K562 (cell line): ENCODE results near the gene PLCB4. TPM values are rescaled to one million over a fixed set of nuclear protein-coding genes. Genes with fewer than 3 reads are reported as not detected.

Experiments used
- ATAC-seq: fragments of 200-7000 bp; cut with Tn5 transposase; 3 replicates; pipeline ENCODE4 v1.9.1; 2020; ENCODE audit warnings: moderate library complexity
- BruUV-seq: library from RNA; stranded (reverse); fragments of 400-500 nt; replicated peaks from 2 replicates; lab custom pipeline; 2021; lab: Mats Ljungman, UMichigan
- CTCF ChIA-PET: fragments of 300-600 bp; formaldehyde crosslinking; extraction: SDS; loops from one replicate; lab custom pipeline; 2021; ENCODE audit warnings: low intra/inter-chr PET ratio; lab: Yijun Ruan, JAX
- POLR2A ChIA-PET: fragments of 300-600, 350-650 bp; sonication (Branson Sonifier 250); formaldehyde crosslinking; extraction: SDS; loops from one replicate; lab custom pipeline; 2021; ENCODE audit warnings: antibody characterized with exemption, inconsistent platforms; lab: Yijun Ruan, JAX
- DNase-seq, 4 experiments: peaks; one replicate each; pipeline versions ENCODE4 v3.0.0 to v3.0.0-alpha.2; 2011 to 2018; ENCODE audit warnings: low spot score in 3 of 4, mixed read lengths in 3 of 4; ENCODE audit errors: extremely low read depth in 1 of 4
- FAIRE-seq: peaks from 2 replicates; lab custom pipeline; 2011; peaks lifted over from hg19 to GRCh38; lab: Jason Lieb, UNC
- H2AFZ ChIP-seq: 2 replicates; pipeline ENCODE4 v1.6.0; 2011; ENCODE audit warnings: low read depth, low read length, control low read depth, inconsistent platforms
- H3K27ac ChIP-seq: fragments of 200-600 bp; 3 replicates; pipeline ENCODE4 v1.8.0; 2011; ENCODE audit warnings: low read depth, mild to moderate bottlenecking, control low read depth, inconsistent platforms, low read length, moderate library complexity, mixed read lengths; ENCODE audit errors: extremely low read depth
- H3K27me3 ChIP-seq, 2 experiments: fragments of 300-600 bp in 1 of 2; 2 replicates in 1 of 2; 3 replicates in 1 of 2; pipeline versions ENCODE4 v1.6.0 to v1.8.0; 2011; ENCODE audit warnings: inconsistent platforms in 2 of 2, low read length in 2 of 2, mild to moderate bottlenecking in 1 of 2, mixed read lengths in 1 of 2, moderate library complexity in 1 of 2; ENCODE audit not compliant: control insufficient read depth in 2 of 2, insufficient read depth in 2 of 2
- H3K36me3 ChIP-seq: fragments of 300-600 bp; 3 replicates; pipeline ENCODE4 v1.8.0; 2011; ENCODE audit warnings: mild to moderate bottlenecking, low read length, inconsistent platforms; ENCODE audit not compliant: control insufficient read depth, insufficient read depth
- H3K4me1 ChIP-seq, 2 experiments: fragments of 200-600 bp in 1 of 2; replicated peaks in 1 of 2; 2 replicates in 1 of 2; 3 replicates in 1 of 2; pipeline versions ENCODE4 v1.5.1 to v1.8.0; 2011; ENCODE audit warnings: inconsistent platforms in 2 of 2, low read length in 2 of 2, mild to moderate bottlenecking in 1 of 2, mixed read lengths in 1 of 2, moderate library complexity in 1 of 2; ENCODE audit not compliant: control insufficient read depth in 2 of 2, insufficient read depth in 2 of 2
- H3K4me2 ChIP-seq: 2 replicates; pipeline ENCODE4 v1.6.1; 2011; ENCODE audit warnings: low read length, control low read depth, inconsistent platforms, mixed read lengths; ENCODE audit not compliant: insufficient read depth
- H3K4me3 ChIP-seq: fragments of 200-600 bp; sonication (generic), shearing (Covaris generic); 2 replicates; pipeline ENCODE4 v1.5.1; 2016; ENCODE audit warnings: control low read depth, inconsistent platforms
- H3K79me2 ChIP-seq: fragments of 200-600 bp; 3 replicates; pipeline ENCODE4 v1.8.0; 2011; ENCODE audit warnings: low read length, inconsistent platforms; ENCODE audit not compliant: control insufficient read depth, insufficient read depth
- H3K9ac ChIP-seq, 2 experiments: 2 replicates each; pipeline versions ENCODE4 v1.6.0 to v1.6.1; 2011; ENCODE audit warnings: low read depth in 2 of 2, low read length in 2 of 2, control low read depth in 1 of 2, inconsistent platforms in 1 of 2, mild to moderate bottlenecking in 1 of 2, mixed read lengths in 1 of 2; ENCODE audit not compliant: insufficient read depth in 1 of 2
- H3K9me1 ChIP-seq: one replicate; pipeline ENCODE4 v1.6.0; 2011; ENCODE audit warnings: inconsistent platforms, mild to moderate bottlenecking, low read length, moderate library complexity; ENCODE audit not compliant: control insufficient read depth, insufficient read depth
- H3K9me3 ChIP-seq: replicated peaks from 2 replicates; pipeline ENCODE4 v1.5.1; 2011; ENCODE audit warnings: low read depth, low read length, inconsistent platforms; ENCODE audit not compliant: control insufficient read depth, insufficient read depth
- H4K20me1 ChIP-seq: replicated peaks from 2 replicates; pipeline ENCODE4 v1.6.1; 2011; ENCODE audit warnings: low read length, inconsistent platforms, mixed read lengths; ENCODE audit not compliant: control insufficient read depth, insufficient read depth
- ARHGAP35 ChIP-seq: fragments of 450-650 bp; IDR thresholded peaks from 2 replicates; pipeline ENCODE4 v1.6.1; 2018; ENCODE audit not compliant: partially characterized antibody
- RBM25 ChIP-seq: fragments of 200-400 bp; formaldehyde crosslinking; IDR thresholded peaks from 2 replicates; pipeline ENCODE4 v1.6.1; 2018; ENCODE audit warnings: low read length, low read depth, moderate library complexity; ENCODE audit not compliant: severe bottlenecking
- ZFPM2 ChIP-seq: fragments of 250-450 bp; sonication (Bioruptor Pico); IDR thresholded peaks from 2 replicates; pipeline ENCODE4 v1.5.1; 2022; ENCODE audit warnings: mild to moderate bottlenecking
- ZNF77 ChIP-seq: fragments of 250-450 bp; sonication (Bioruptor Pico); IDR thresholded peaks from 2 replicates; pipeline ENCODE4 v1.5.0; 2020
- WGBS: fragments of 100-300 bp; shearing (Covaris generic); methylation state at CpG from one replicate; pipeline ENCODE4 v1.1.6; 2016; ENCODE audit warnings: low coverage, mixed read lengths; ENCODE audit not compliant: insufficient coverage; ENCODE audit errors: missing lambda C conversion rate; 5-methylcytosine and 5-hydroxymethylcytosine counted together
- in situ Hi-C: fragments of 300-500 bp; cut with MboI; formaldehyde crosslinking; loops from 4 replicates; pipeline ENCODE4 v1.15.0; 2018; ENCODE audit warnings: inconsistent platforms, mixed read lengths
- intact Hi-C: fragments of 100-400 bp; cut with micrococcal nuclease; formaldehyde crosslinking; loops from 2 replicates; pipeline ENCODE4 v1.14.2; 2022
- polyA plus RNA-seq, 8 experiments: library from polyadenylated mRNA; depleted of rRNA in 4 of 8; stranded (reverse) in 5 of 8; unstranded in 3 of 8; fragments of >200 nt; fragmentation: Nextera tagmentation in 2 of 8; fragmentation: Illumina TruSeq in 1 of 8; extraction: Ambion mirVana in 2 of 8; extraction: Trizol in 1 of 8; gene quantifications; 2 replicates each; pipeline versions ENCODE4 v1.2.1 to v1.2.3, GENCODE V29; 2011 to 2014; ENCODE audit warnings: inconsistent platforms in 1 of 8, missing spikeins in 1 of 8
- total RNA-seq, 7 experiments: library from RNA; depleted of rRNA in 6 of 7; stranded (reverse); fragments of >200 nt in 6 of 7; fragmentation: Illumina TruSeq in 2 of 7; extraction: Trizol in 2 of 7; gene quantifications; 2 replicates each; pipeline versions ENCODE4 v1.2.1 to v1.2.3, GENCODE V29; 2011 to 2021; ENCODE audit warnings: low replicate concordance in 1 of 7
- TF ChIP-seq, protein P1 (sequence below): fragments of 250-450 bp; sonication (Bioruptor Pico); IDR thresholded peaks from 2 replicates; pipeline ENCODE4 v1.4.0; 2020; ENCODE audit warnings: borderline replicate concordance
- TF ChIP-seq, protein P2 (sequence below): sonication (generic); formaldehyde crosslinking; IDR thresholded peaks from 2 replicates; pipeline ENCODE4 v1.5.0; 2020; ENCODE audit warnings: missing genetic modification reagents
- TF ChIP-seq, protein P3 (sequence below): fragments of 250-450 bp; sonication (Bioruptor Pico); IDR thresholded peaks from 2 replicates; pipeline ENCODE4 v1.4.0; 2020
- TF ChIP-seq, protein P4 (sequence below): fragments of 250-450 bp; sonication (Bioruptor Pico); IDR thresholded peaks from 2 replicates; pipeline ENCODE4 v1.8.0; 2021; ENCODE audit warnings: borderline replicate concordance, mild to moderate bottlenecking, moderate library complexity; ENCODE audit not compliant: poor library complexity, severe bottlenecking

The PLCB4 gene
- total and polyA plus RNA-seq, 9 of the 15 experiments (the other 6 are each of a cell fraction or from before 2014, with no cell fraction given) = 0.20 to 2.9 (median 0.52) TPM

DNA sequence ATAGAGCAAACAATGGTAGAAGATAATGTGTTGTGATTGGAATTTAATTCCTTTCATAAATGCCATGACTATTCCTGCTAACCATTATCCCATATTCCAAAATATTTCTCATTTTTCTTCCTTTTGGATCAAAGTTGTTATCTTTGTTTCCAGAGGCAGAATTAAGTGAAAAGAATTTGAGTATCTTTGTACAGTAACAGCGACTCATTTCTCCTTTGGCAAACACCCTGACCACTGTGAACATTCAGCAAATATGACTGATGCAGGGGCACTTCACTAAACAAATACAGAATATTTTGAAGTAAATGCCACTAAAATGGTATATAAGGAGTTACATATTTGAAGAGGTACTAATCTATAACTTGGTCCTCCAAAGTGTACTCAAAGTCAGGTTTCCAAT is 340.5 kb downstream of the PLCB4 start (continued):
- TF ChIP-seq, protein P1, sequence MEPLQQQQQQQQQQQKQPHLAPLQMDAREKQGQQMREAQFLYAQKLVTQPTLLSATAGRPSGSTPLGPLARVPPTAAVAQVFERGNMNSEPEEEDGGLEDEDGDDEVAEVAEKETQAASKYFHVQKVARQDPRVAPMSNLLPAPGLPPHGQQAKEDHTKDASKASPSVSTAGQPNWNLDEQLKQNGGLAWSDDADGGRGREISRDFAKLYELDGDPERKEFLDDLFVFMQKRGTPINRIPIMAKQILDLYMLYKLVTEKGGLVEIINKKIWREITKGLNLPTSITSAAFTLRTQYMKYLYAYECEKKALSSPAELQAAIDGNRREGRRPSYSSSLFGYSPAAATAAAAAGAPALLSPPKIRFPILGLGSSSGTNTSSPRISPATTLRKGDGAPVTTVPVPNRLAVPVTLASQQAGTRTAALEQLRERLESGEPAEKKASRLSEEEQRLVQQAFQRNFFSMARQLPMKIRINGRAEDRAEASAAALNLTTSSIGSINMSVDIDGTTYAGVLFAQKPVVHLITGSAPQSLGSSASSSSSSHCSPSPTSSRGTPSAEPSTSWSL (CRISPR knock-in tag) = no peak
- TF ChIP-seq RBM25 (no peak), ZFPM2 (CRISPR knock-in tag) (no peak), ARHGAP35 (no peak), ZNF77 (CRISPR knock-in tag) (no peak)
- TF ChIP-seq, protein P2, sequence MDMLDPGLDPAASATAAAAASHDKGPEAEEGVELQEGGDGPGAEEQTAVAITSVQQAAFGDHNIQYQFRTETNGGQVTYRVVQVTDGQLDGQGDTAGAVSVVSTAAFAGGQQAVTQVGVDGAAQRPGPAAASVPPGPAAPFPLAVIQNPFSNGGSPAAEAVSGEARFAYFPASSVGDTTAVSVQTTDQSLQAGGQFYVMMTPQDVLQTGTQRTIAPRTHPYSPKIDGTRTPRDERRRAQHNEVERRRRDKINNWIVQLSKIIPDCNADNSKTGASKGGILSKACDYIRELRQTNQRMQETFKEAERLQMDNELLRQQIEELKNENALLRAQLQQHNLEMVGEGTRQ = no peak
- TF ChIP-seq, protein P3, sequence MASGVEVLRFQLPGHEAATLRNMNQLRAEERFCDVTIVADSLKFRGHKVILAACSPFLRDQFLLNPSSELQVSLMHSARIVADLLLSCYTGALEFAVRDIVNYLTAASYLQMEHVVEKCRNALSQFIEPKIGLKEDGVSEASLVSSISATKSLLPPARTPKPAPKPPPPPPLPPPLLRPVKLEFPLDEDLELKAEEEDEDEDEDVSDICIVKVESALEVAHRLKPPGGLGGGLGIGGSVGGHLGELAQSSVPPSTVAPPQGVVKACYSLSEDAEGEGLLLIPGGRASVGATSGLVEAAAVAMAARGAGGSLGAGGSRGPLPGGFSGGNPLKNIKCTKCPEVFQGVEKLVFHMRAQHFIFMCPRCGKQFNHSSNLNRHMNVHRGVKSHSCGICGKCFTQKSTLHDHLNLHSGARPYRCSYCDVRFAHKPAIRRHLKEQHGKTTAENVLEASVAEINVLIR (CRISPR knock-in tag) = no peak

DNA sequence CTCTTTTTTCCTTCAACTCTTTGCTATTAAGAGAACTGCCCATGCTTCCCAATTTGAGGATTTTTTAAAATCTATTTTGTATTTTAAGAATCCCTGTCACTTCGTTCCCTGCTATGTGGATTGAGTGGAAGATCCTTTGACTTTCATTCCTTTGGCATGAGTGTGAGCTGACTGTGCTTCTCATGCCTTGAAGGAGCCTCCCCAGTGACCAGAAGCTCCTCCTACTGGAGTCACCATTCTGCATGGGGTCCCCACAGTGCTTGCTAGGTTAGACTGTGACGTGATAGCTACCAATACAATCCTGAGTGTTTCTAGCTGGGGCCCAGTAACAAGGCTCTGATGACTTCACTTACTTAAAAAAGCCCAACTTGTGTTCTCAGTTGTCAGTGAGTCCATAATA is 341.1 kb downstream of the PLCB4 start:
- DNase-seq (no peak), FAIRE-seq (no peak), ATAC-seq (no peak)
- ChIA-PET CTCF (no interaction called here), POLR2A (no interaction called here)
- intact Hi-C loops = no loop called here
- H4K20me1 ChIP-seq = no peaks in the 10 kb centered on the region
- H3K4me3 ChIP-seq = no peak overlapping the region
- in situ Hi-C loops = loop anchor here (5.0 kb wide), 1 partner anchor 197 kb away; no protein-coding TSS in a partner anchor
- H3K79me2 ChIP-seq = no peaks in the 10 kb centered on the region
- H2AFZ ChIP-seq = no peak overlapping the region
- TF ChIP-seq, protein P4, sequence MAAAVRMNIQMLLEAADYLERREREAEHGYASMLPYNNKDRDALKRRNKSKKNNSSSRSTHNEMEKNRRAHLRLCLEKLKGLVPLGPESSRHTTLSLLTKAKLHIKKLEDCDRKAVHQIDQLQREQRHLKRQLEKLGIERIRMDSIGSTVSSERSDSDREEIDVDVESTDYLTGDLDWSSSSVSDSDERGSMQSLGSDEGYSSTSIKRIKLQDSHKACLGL = no peak
- H3K9ac ChIP-seq = no peak overlapping the region
- no peak overlapping the region for H3K4me2 ChIP-seq
- no peaks in the 10 kb centered on the region for H3K4me1 ChIP-seq
- H3K27ac ChIP-seq = no peak overlapping the region
- 0% methylated on average over 2 of the region's 2 CpGs for WGBS
- H3K9me3 ChIP-seq = no peaks in the 10 kb centered on the region
- no peaks in the 10 kb centered on the region for H3K36me3 ChIP-seq
- BruUV-seq = no TSS peak
- no peaks in the 10 kb centered on the region for H3K9me1 ChIP-seq
- H3K27me3 ChIP-seq = no peaks in the 10 kb centered on the region
